ENCODE measurements around the gene RAPGEF1.

Gene RAPGEF1

GRCh38 chr9:131584858-131585257, 155.0 kb downstream of the RAPGEF1 start:
- H3K4me3 ChIP-seq (ENCODE audit: low read depth, low read length) = no peak overlapping the region
- TF ChIP-seq, protein P1, sequence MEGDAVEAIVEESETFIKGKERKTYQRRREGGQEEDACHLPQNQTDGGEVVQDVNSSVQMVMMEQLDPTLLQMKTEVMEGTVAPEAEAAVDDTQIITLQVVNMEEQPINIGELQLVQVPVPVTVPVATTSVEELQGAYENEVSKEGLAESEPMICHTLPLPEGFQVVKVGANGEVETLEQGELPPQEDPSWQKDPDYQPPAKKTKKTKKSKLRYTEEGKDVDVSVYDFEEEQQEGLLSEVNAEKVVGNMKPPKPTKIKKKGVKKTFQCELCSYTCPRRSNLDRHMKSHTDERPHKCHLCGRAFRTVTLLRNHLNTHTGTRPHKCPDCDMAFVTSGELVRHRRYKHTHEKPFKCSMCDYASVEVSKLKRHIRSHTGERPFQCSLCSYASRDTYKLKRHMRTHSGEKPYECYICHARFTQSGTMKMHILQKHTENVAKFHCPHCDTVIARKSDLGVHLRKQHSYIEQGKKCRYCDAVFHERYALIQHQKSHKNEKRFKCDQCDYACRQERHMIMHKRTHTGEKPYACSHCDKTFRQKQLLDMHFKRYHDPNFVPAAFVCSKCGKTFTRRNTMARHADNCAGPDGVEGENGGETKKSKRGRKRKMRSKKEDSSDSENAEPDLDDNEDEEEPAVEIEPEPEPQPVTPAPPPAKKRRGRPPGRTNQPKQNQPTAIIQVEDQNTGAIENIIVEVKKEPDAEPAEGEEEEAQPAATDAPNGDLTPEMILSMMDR (IDR thresholded peaks at IDR 0.05; ENCODE audit: low read depth, low read length) = no peak

DNA sequence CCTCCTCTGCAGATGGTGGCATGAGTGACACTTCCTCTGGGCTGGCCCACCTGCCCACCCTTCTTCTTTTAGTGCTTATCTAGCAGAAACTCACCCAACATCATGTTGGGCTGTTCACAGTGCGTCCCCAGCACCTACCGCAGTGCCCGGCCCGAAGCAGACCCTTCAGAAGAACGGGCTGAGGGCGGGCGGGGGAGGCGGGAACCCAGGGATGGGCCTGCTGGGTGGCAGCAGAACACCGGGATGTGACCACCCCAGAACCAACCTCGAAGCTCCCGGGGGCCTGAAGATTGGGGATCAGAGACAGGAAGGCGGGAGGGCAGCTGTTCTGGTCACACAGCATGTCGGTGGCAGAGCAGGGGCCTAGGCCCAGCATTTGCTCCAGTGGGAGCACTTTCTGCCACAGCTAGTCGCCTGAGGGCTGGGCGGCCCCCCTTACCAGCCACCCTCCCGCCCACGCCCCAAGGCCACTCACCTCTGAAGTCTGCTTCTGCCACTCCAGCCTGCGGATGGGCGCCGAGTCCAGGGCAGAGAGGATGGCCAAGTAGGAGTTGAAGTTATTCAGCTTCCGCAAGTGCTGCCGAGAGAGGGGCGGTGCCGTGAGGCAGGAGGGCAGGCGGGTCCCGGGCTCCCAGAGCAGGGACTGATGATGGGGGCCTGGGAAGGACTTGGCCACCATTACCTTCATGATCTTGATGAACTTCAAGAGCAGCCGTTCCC, 155.9 kb downstream of the RAPGEF1 start:
- H3K4me3 ChIP-seq (ENCODE audit: low read depth, low read length) = no peak overlapping the region
- TF ChIP-seq, protein P1 (IDR thresholded peaks at IDR 0.05; ENCODE audit: low read depth, low read length) = no peak

GRCh38 chr9:131583337-131583645, 156.6 kb downstream of the RAPGEF1 start:
- TF ChIP-seq, protein P1 (IDR thresholded peaks at IDR 0.05; ENCODE audit: low read depth, low read length) = no peak
- no peak overlapping the region for H3K4me3 ChIP-seq (ENCODE audit: low read depth, low read length)

DNA sequence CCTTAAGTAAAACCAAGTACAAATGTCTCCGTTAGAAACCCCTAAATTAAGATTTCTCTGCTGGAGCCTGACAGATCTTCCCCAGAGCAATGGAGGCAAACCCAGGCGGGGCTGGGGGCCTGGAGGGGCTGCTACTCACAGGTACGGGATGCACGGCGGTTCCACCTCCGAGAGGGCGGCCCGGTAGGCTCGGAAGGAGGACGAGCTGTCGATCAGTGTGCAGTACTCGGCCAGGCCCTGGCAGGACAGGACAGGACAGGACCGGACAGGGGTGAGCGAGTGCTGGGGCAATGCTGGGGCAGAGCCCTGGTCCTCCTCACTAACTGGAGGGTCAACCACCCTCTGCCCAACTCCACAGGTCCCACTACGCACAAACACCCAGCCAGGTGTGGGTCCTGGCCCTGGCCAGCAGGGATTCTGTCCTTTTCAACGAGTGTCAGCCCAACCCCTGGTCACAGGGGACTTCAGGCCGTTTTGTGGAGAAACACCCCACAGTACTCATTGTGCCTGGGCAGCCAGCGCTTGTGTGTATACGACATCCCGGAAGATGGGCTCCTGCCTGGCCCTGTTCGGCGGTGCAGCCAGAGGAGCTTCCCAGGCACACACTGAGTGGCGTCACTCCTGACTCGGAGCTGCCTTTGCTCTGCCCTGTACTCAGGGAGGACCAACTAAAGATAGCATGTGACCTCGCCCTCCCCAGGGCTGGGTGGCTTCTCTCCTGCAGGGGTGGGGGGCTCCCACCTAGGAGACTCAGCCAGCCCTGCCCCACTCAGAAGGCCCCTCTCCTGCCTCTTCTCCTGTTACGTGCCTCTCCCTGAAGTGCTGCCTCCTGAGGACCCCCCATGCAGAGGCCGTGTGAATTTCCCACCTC, 157.2 kb downstream of the RAPGEF1 start:
- no peak overlapping the region for H3K4me3 ChIP-seq (ENCODE audit: low read depth, low read length)

DNA sequence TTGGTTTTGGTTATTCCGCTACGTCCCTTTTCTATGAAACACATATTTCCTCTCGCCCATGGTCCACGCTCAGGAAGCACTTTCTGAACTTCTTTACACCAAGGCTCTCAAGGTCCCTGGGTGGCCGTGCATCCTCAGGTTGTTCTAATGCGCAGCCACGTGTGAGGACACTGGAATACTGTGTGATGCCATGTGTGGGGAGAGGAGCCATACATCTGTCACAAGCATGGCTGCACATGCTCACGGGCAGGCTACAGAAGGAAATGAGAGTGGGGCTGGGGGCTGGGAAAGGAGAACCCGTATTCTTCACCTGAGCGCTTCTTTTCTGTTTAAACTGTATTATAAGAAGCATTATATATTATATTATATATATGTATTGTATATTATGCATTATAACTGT, 157.8 kb downstream of the RAPGEF1 start:
- TF ChIP-seq, protein P1 (IDR thresholded peaks at IDR 0.05; ENCODE audit: low read depth, low read length) = no peak
- no peak overlapping the region for H3K4me3 ChIP-seq (ENCODE audit: low read depth, low read length)

More for the DNA sequence above, 157.2 kb downstream of the RAPGEF1 start:
- TF ChIP-seq, protein P1 (IDR thresholded peaks at IDR 0.05; ENCODE audit: low read depth, low read length) = no peak

- no peak overlapping the region for H3K4me3 ChIP-seq (ENCODE audit: low read depth, low read length)
- TF ChIP-seq, protein P1 (IDR thresholded peaks at IDR 0.05; ENCODE audit: low read depth, low read length) = no peak
Observed at GRCh38 chr9:131580358-131580757, 159.5 kb downstream of the RAPGEF1 start.

- no peak overlapping the region for H3K4me3 ChIP-seq (ENCODE audit: low read depth, low read length)
- TF ChIP-seq, protein P1 (IDR thresholded peaks at IDR 0.05; ENCODE audit: low read depth, low read length) = no peak
Observed at GRCh38 chr9:131579789-131580211, 160.1 kb downstream of the RAPGEF1 start.
